Liver (tissue), 9 donors: ENCODE data around the gene CHST5. TPM values are rescaled to one million over a fixed set of nuclear protein-coding genes. Genes with fewer than 3 reads are reported as not detected.

Source experiments
- DNase-seq: peaks from one replicate; pipeline ENCODE4 v3.0.0-alpha.2; 2017; ENCODE audit warnings: low spot score
- H3K27ac ChIP-seq, 2 donors: one replicate each; pipeline ENCODE4 v1.7.0; 2013; ENCODE audit warnings: inconsistent platforms in 2 of 2, low read length in 2 of 2, control low read depth in 1 of 2, low read depth in 1 of 2, mild to moderate bottlenecking in 1 of 2
- H3K27me3 ChIP-seq, 4 donors: one replicate each; pipeline versions ENCODE4 v1.6.1 to v1.7.0; 2013; ENCODE audit warnings: low read length in 3 of 4, inconsistent platforms in 1 of 4, mild to moderate bottlenecking in 1 of 4, moderate library complexity in 1 of 4; ENCODE audit not compliant: control insufficient read depth in 4 of 4, insufficient read depth in 4 of 4
- H3K36me3 ChIP-seq, 4 donors: one replicate each; pipeline versions ENCODE4 v1.6.1 to v1.7.0; 2013; ENCODE audit warnings: low read length in 3 of 4, mild to moderate bottlenecking in 3 of 4, low read depth in 1 of 4, moderate library complexity in 1 of 4; ENCODE audit not compliant: control insufficient read depth in 4 of 4, insufficient read depth in 3 of 4
- H3K4me1 ChIP-seq, 4 donors: one replicate each; pipeline versions ENCODE4 v1.6.1 to v1.7.0; 2013; ENCODE audit warnings: low read length in 3 of 4, mild to moderate bottlenecking in 3 of 4, moderate library complexity in 1 of 4; ENCODE audit not compliant: control insufficient read depth in 4 of 4, insufficient read depth in 4 of 4
- H3K4me3 ChIP-seq, 3 donors: one replicate each; pipeline versions ENCODE4 v1.6.1 to v1.7.0; 2013; ENCODE audit warnings: low read length in 3 of 3, control low read depth in 1 of 3, low read depth in 1 of 3, mild to moderate bottlenecking in 1 of 3
- H3K9ac ChIP-seq, 2 donors: one replicate each; pipeline ENCODE4 v1.7.0; 2013; ENCODE audit warnings: low read length in 2 of 2, mild to moderate bottlenecking in 2 of 2, moderate library complexity in 2 of 2, control low read depth in 1 of 2, low read depth in 1 of 2
- H3K9me3 ChIP-seq, 4 donors: one replicate each; pipeline versions ENCODE4 v1.6.1 to v1.7.0; 2013; ENCODE audit warnings: low read length in 3 of 4; ENCODE audit not compliant: control insufficient read depth in 4 of 4
- CTCF ChIP-seq: fragments of 150-350 bp; IDR thresholded peaks from 2 replicates; pipeline ENCODE4 v1.5.1; 2017; ENCODE audit warnings: improper control_type of control experiment, low read depth, low read length; ENCODE audit not compliant: missing input control
- EGR1 ChIP-seq, 2 donors: IDR thresholded peaks; 2 replicates each; pipeline ENCODE4 v1.6.1; 2016 to 2018; ENCODE audit warnings: antibody characterized with exemption in 2 of 2, low read depth in 2 of 2
- FOXA1 ChIP-seq: IDR thresholded peaks from 2 replicates; pipeline ENCODE4 v1.6.1; 2016; ENCODE audit warnings: antibody characterized with exemption
- FOXA2 ChIP-seq: IDR thresholded peaks from 2 replicates; pipeline ENCODE4 v1.6.1; 2016; ENCODE audit warnings: antibody characterized with exemption
- GABPA ChIP-seq, 2 donors: IDR thresholded peaks in 1 of 2; conservative IDR thresholded peaks in 1 of 2; 2 replicates each; pipeline ENCODE4 v1.6.1; 2016; ENCODE audit warnings: antibody characterized with exemption in 2 of 2, mild to moderate bottlenecking in 1 of 2, moderate library complexity in 1 of 2
- HNF4A ChIP-seq, 2 donors: conservative IDR thresholded peaks; 2 replicates each; pipeline ENCODE4 v1.6.1; 2016; ENCODE audit warnings: antibody characterized with exemption in 2 of 2, mild to moderate bottlenecking in 2 of 2
- HNF4G ChIP-seq: IDR thresholded peaks from 2 replicates; pipeline ENCODE4 v1.6.1; 2016; ENCODE audit warnings: antibody characterized with exemption
- JUND ChIP-seq, 2 donors: IDR thresholded peaks; 2 replicates each; pipeline ENCODE4 v1.6.1; 2016; ENCODE audit warnings: antibody characterized with exemption in 2 of 2
- MAX ChIP-seq: IDR thresholded peaks from 2 replicates; pipeline ENCODE4 v1.6.1; 2016; ENCODE audit warnings: antibody characterized with exemption
- NR2F2 ChIP-seq: IDR thresholded peaks from 2 replicates; pipeline ENCODE4 v1.6.1; 2016; ENCODE audit warnings: antibody characterized with exemption
- RAD21 ChIP-seq, 2 donors: IDR thresholded peaks; 2 replicates each; pipeline ENCODE4 v1.6.1; 2016; ENCODE audit warnings: antibody characterized with exemption in 2 of 2, mild to moderate bottlenecking in 2 of 2
- REST ChIP-seq: IDR thresholded peaks from 2 replicates; pipeline ENCODE4 v1.6.1; 2016; ENCODE audit warnings: antibody characterized with exemption, mild to moderate bottlenecking
- RXRA ChIP-seq, 2 donors: IDR thresholded peaks; 2 replicates each; pipeline ENCODE4 v1.6.1; 2017 to 2018; ENCODE audit warnings: antibody characterized with exemption in 2 of 2, mild to moderate bottlenecking in 1 of 2
- SP1 ChIP-seq: IDR thresholded peaks from 2 replicates; pipeline ENCODE4 v1.6.1; 2018; ENCODE audit warnings: antibody characterized with exemption, mild to moderate bottlenecking
- TAF1 ChIP-seq: conservative IDR thresholded peaks from 2 replicates; pipeline ENCODE4 v1.6.1; 2016; ENCODE audit warnings: antibody characterized with exemption, mild to moderate bottlenecking
- ZBTB33 ChIP-seq: IDR thresholded peaks from 2 replicates; pipeline ENCODE4 v1.6.1; 2016; ENCODE audit warnings: antibody characterized with exemption
- WGBS: extraction: QIAGEN DNeasy Blood & Tissue Kit; methylation state at CpG from one replicate; pipeline ENCODE4 v1.1.7; 2013; 5-methylcytosine and 5-hydroxymethylcytosine counted together
- polyA plus RNA-seq, 2 donors: library from polyadenylated mRNA; stranded (reverse) in 1 of 2; unstranded in 1 of 2; fragments of 200-250 nt in 1 of 2; fragments of >200 nt in 1 of 2; fragmentation: Nextera tagmentation in 1 of 2; extraction: Ambion mirVana in 1 of 2; gene quantifications; one replicate each; pipeline versions ENCODE4 v1.2.1 to v1.2.3, GENCODE V29; 2013 to 2015
- total RNA-seq, 2 donors: library from RNA; depleted of rRNA; stranded (reverse); fragments of >200 nt; gene quantifications; one replicate each; pipeline ENCODE4 v1.2.3, GENCODE V29; 2014
- donor health status: healthy.
- donor health status: healthy.
- donor health status: healthy.
- donor health status: healthy.
- donor health status: healthy.

CHST5 gene
- total RNA-seq = not detected
- not detected for polyA plus RNA-seq

- Histone ChIP-seq H3K9ac (no peak within 1 kb of the TSS), H3K4me3 (no peak within 1 kb of the TSS)
- 84% methylated on average over 7 of the region's 7 CpGs for WGBS
Measured at GRCh38 chr16:75535901-75536300, at the start of gene CHST5. Gene CHST5 (minus strand): TSS chr16:75536108. CDS start chr16:75530384, 5,724 bp downstream.

More at GRCh38 chr16:75535901-75536300, at the start of gene CHST5:
- peaks cover 0 to 2% (median 0%) of the 10 kb centered on the region in 4 donors for H3K4me1 ChIP-seq
- DNase-seq = no peak
- no peak for TF ChIP-seq MAX
- no peak for TF ChIP-seq EGR1 (IDR thresholded peaks at IDR 0.05; ENCODE audit: low read depth in 2 of 2)
- TF ChIP-seq ZBTB33 = no peak
- TF ChIP-seq HNF4A (conservative IDR thresholded peaks at IDR 0.05) = no peak
- TF ChIP-seq JUND (IDR thresholded peaks at IDR 0.05) = no peak
- TF ChIP-seq FOXA1 = no peak
- TF ChIP-seq FOXA2 = no peak
- TF ChIP-seq RXRA (IDR thresholded peaks at IDR 0.05) = no peak
- TF ChIP-seq RAD21 (IDR thresholded peaks at IDR 0.05) = no peak
- TF ChIP-seq NR2F2 = no peak
- TF ChIP-seq CTCF = no peak
- TF ChIP-seq GABPA (IDR thresholded peaks at IDR 0.05 in 1 of 2, conservative IDR thresholded peaks at IDR 0.05 in 1 of 2) = no peak
- TF ChIP-seq REST = no peak
- no peak for TF ChIP-seq TAF1
- TF ChIP-seq HNF4G = no peak
- TF ChIP-seq SP1 = no peak
- H3K27ac ChIP-seq = no peak within 1 kb of the TSS
- H3K27me3 ChIP-seq = no peaks in the 10 kb centered on the region
- no peaks in the 10 kb centered on the region for H3K36me3 ChIP-seq
- no peaks in the 10 kb centered on the region for H3K9me3 ChIP-seq
